Smooth muscle cell (in vitro differentiated cells): ENCODE data around the gene IQGAP2. TPM values are rescaled to one million over a fixed set of nuclear protein-coding genes. Genes with fewer than 3 reads are reported as not detected.
A peak's percentile ranks its signal among the peaks of the same experiment; 100 is the strongest.
"Not testable (repeated sequence)": the region's sequence is repeated elsewhere in the genome, so short reads cannot be mapped to it uniquely, and the experiment has no call there.

ENCODE experiments used
- DNase-seq: peaks from one replicate; lab custom pipeline; 2025; ENCODE audit not compliant: unreplicated experiment; lab: John Stamatoyannopoulos, UW
- H2AFZ ChIP-seq: fragments of 200-600 bp; sonication (generic); 2 replicates; pipeline ENCODE4 v1.6.0; 2016; ENCODE audit warnings: antibody characterized with exemption, low read depth, mild to moderate bottlenecking
- H3F3A ChIP-seq: fragments of 200-600 bp; sonication (generic); 2 replicates; pipeline ENCODE4 v1.6.0; 2017; ENCODE audit warnings: antibody characterized with exemption, low read depth
- H3K27ac ChIP-seq: fragments of 200-600 bp; sonication (generic); 2 replicates; pipeline ENCODE4 v1.5.1; 2016; ENCODE audit warnings: low read depth, mild to moderate bottlenecking
- H3K27me3 ChIP-seq: fragments of 200-600 bp; sonication (generic); 2 replicates; pipeline ENCODE4 v1.6.1; 2016; ENCODE audit warnings: low read depth, mild to moderate bottlenecking
- H3K36me3 ChIP-seq: fragments of 200-600 bp; sonication (generic); 2 replicates; pipeline ENCODE4 v1.5.1; 2016; ENCODE audit warnings: low read depth
- H3K4me1 ChIP-seq: fragments of 200-600 bp; sonication (generic); 2 replicates; pipeline ENCODE4 v1.5.1; 2016; ENCODE audit warnings: low read depth
- H3K4me2 ChIP-seq: fragments of 200-600 bp; sonication (generic); 2 replicates; pipeline ENCODE4 v1.6.0; 2016; ENCODE audit warnings: mild to moderate bottlenecking
- H3K4me3 ChIP-seq: fragments of 200-600 bp; sonication (generic); 2 replicates; pipeline ENCODE4 v1.5.1; 2016; ENCODE audit warnings: mild to moderate bottlenecking
- H3K79me2 ChIP-seq: fragments of 200-600 bp; sonication (generic); 2 replicates; pipeline ENCODE4 v1.6.0; 2016; ENCODE audit warnings: low read depth, mild to moderate bottlenecking
- H3K9ac ChIP-seq: fragments of 200-600 bp; sonication (generic); 2 replicates; pipeline ENCODE4 v1.6.0; 2016; ENCODE audit warnings: low read depth
- H3K9me3 ChIP-seq: fragments of 200-600 bp; sonication (generic); replicated peaks from 2 replicates; pipeline ENCODE4 v1.5.1; 2016; ENCODE audit warnings: low read depth
- H4K20me1 ChIP-seq: fragments of 200-600 bp; sonication (generic); 2 replicates; pipeline ENCODE4 v1.6.0; 2016; ENCODE audit warnings: low read depth
- CTCF ChIP-seq: fragments of 200-600 bp; sonication (generic); IDR thresholded peaks from 2 replicates; pipeline ENCODE4 v1.5.1; 2017; ENCODE audit warnings: borderline replicate concordance, mild to moderate bottlenecking, antibody characterized with exemption; ENCODE audit not compliant: insufficient read depth, poor library complexity, severe bottlenecking
- WGBS: methylation state at CpG from one replicate; pipeline ENCODE4 v1.1.7; 2016; ENCODE audit warnings: low lambda C conversion rate; 5-methylcytosine and 5-hydroxymethylcytosine counted together
- polyA plus RNA-seq: library from polyadenylated mRNA; unstranded; fragments of >200 nt; fragmentation: Nextera tagmentation; extraction: Ambion mirVana; gene quantifications from 2 replicates; pipeline ENCODE4 v1.2.1, GENCODE V29; 2016
- total RNA-seq: library from RNA; depleted of rRNA; stranded (reverse); fragments of >200 nt; gene quantifications from 2 replicates; pipeline ENCODE4 v1.2.3, GENCODE V29; 2014

The IQGAP2 gene
- total and polyA plus RNA-seq, 2 experiments from 2014 or later, result 7.3 to 16.6 TPM

- Histone ChIP-seq H2AFZ (no peak overlapping the region), H3K27ac (peak overlapping the region; percentile 84), H3F3A (peaks cover 15% of the 10 kb centered on the region), H4K20me1 (no peaks in the 10 kb centered on the region), H3K27me3 (no peaks in the 10 kb centered on the region), H3K9me3 (no peaks in the 10 kb centered on the region), H3K9ac (peak overlapping the region; percentile 69), H3K4me2 (no peak overlapping the region), H3K4me1 (no peaks in the 10 kb centered on the region), H3K79me2 (no peaks in the 10 kb centered on the region), H3K36me3 (no peaks in the 10 kb centered on the region), H3K4me3 (no peak overlapping the region)
- no peak for DNase-seq
- 58% methylated on average over 5 of the region's 5 CpGs for WGBS
- TF ChIP-seq CTCF, result no peak
Observed at GRCh38 chr5:76737846-76738245, 334.8 kb downstream of the IQGAP2 start.

- H3K27ac ChIP-seq, H3K36me3 ChIP-seq, H3K4me3 ChIP-seq, H3K9me3 ChIP-seq, H4K20me1 ChIP-seq, H3K4me2 ChIP-seq, H3K9ac ChIP-seq, H3K4me1 ChIP-seq, H2AFZ ChIP-seq, DNase-seq, H3K79me2 ChIP-seq, H3K27me3 ChIP-seq: not testable (repeated sequence)
- WGBS, result 95% methylated on average over 4 of the region's 4 CpGs
- peaks cover 15% of the 10 kb centered on the region for H3F3A ChIP-seq
Observed at GRCh38 chr5:76741506-76741905, 338.4 kb downstream of the IQGAP2 start.

- no peak for TF ChIP-seq CTCF
- no peaks in the 10 kb centered on the region for H4K20me1 ChIP-seq
- peaks cover 15% of the 10 kb centered on the region for H3F3A ChIP-seq
- DNase-seq, result no peak
- no peak overlapping the region for H2AFZ ChIP-seq
- no peaks in the 10 kb centered on the region for H3K4me1 ChIP-seq
- no peaks in the 10 kb centered on the region for H3K79me2 ChIP-seq
- 25% methylated on average over 4 of the region's 4 CpGs for WGBS
- H3K4me3 ChIP-seq, result no peak overlapping the region
- no peaks in the 10 kb centered on the region for H3K36me3 ChIP-seq
- H3K9me3 ChIP-seq, result no peaks in the 10 kb centered on the region
- peak overlapping the region; percentile 81 for H3K27ac ChIP-seq
- peak overlapping the region; percentile 44 for H3K4me2 ChIP-seq
- no peaks in the 10 kb centered on the region for H3K27me3 ChIP-seq
- H3K9ac ChIP-seq, result no peak overlapping the region
Observed at GRCh38 chr5:76742583-76742982, 339.5 kb downstream of the IQGAP2 start.

- H3K27ac ChIP-seq, result no peak overlapping the region
- H3F3A ChIP-seq, result peaks cover 11% of the 10 kb centered on the region
- H3K4me1 ChIP-seq, result no peaks in the 10 kb centered on the region
- no peak overlapping the region for H2AFZ ChIP-seq
- DNase-seq, result no peak
- H3K79me2 ChIP-seq, result no peaks in the 10 kb centered on the region
- H4K20me1 ChIP-seq, result no peaks in the 10 kb centered on the region
- TF ChIP-seq CTCF, result no peak
- no peaks in the 10 kb centered on the region for H3K9me3 ChIP-seq
- H3K4me3 ChIP-seq, result no peak overlapping the region
- H3K36me3 ChIP-seq, result no peaks in the 10 kb centered on the region
- H3K9ac ChIP-seq, result no peak overlapping the region
- WGBS, result 74% methylated on average over 2 of the region's 2 CpGs
- H3K27me3 ChIP-seq, result no peaks in the 10 kb centered on the region
- H3K4me2 ChIP-seq, result no peak overlapping the region
Observed at GRCh38 chr5:76744632-76745031, 341.5 kb downstream of the IQGAP2 start.
